GM21526 (cell line): ENCODE measurements around the gene AMTN.

Experiments used
- ATAC-seq: cut with Tn5 transposase; IDR thresholded peaks from one replicate; pipeline ENCODE4 v1.9.1; 2021; ENCODE audit warnings: moderate library complexity; ENCODE audit not compliant: unreplicated experiment, low FRiP score

The AMTN gene

DNA sequence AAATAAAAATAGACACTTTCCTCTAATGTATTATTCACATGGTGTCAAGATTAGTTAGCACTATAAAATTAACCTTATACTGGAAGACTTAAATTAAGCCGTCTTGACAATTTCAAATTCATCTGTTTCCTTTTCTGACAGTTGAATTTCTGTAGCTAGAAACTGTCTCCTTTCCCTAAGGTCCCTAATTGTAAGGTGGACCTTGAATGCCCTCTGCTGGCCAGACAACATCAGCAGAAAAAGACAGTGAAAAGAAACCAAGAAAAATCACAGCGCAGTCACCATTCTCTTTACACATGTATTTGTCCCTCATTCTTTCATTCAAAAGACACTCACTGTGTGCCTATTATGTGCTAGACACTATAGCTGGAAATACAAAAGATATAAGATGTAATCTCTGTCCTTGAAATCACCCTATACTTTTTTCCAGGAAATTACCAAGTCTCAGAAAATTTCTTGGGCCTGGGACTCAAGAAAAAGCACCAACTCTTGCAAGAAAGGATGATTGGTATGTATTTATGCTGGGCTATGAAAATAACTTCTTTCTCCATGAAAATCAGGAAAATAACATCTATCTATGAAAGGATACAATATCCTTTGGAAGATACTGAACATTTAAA, 41.0 kb downstream of the AMTN start:
- peak; percentile 89 for ATAC-seq

DNA sequence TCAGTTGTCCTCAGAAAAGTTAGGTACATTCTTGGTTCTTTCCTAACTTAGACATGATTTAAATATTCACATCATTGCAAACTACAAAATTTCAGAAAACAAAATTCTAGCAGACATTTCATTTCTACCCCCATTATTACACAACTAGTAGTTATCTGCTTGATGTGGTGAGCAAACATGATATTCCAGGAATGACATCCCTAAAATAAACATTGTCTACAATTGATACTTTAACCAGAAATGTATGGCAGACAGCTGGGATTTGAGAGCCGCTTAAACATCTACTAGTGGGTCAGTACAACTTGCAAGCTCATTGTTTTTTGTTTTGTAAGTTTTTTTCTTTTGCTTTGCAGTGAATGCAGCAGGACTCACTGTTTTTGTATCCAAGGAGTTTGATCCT, 41.6 kb downstream of the AMTN start:
- ATAC-seq = no peak

DNA sequence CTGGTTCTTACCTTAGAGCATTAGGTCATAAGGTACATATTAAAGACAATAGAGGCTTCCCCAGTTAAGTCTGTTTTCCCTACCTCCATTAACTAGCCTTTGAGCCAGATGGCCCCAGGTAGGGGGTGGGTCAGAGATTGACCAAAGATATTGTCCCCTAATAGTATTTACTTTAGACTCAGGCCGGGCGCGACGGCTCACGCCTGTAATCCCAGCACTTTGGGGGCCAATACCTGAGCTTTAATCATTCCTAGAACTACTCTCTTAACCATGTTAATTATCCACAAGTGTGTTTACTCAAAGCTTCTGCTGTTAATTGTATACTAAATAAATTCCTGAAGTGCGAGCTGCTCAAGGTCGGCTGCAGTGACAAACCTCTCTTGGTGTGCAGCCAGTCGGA, 45.7 kb downstream of the AMTN start:
- ATAC-seq = no peak

DNA sequence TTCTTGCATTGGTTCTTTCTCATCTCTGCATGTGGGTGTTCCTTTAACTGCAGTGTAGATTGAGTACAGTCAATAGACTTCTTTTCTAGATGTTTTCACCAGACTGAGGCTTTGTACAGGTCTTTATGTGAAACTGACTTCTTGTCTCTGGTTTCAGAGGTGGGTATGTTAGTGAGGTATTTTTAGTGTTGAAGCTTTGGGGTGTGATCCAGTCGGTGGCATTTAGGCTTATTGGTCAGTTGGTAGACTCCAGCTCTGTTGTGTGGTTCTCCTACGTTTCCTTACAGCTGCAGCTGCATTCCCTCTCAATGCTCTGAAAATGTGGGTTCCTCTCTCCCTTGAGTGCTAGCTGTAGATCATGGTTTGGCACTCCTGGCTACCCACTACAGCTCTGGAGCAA, 52.4 kb downstream of the AMTN start:
- no peak for ATAC-seq

DNA sequence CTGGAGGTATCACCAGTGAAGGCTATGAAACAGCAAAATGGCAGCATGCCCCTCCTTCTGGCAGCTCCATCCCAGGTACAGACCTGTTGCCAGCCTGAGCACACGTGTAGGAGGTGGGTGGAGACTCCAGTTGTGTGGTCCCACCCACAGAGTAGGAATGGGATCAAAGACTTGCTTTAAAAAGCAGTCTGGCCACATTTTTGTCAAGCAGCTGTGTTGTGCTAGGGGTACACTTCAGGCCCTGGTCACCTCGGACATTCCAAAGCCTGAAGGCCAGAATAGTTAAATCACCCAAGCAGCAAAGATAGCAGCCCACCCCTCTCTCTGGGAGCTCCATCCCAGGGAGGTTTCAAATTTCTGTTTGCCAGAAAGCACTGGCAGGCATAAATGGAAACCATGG, 53.4 kb downstream of the AMTN start:
- no peak for ATAC-seq

DNA sequence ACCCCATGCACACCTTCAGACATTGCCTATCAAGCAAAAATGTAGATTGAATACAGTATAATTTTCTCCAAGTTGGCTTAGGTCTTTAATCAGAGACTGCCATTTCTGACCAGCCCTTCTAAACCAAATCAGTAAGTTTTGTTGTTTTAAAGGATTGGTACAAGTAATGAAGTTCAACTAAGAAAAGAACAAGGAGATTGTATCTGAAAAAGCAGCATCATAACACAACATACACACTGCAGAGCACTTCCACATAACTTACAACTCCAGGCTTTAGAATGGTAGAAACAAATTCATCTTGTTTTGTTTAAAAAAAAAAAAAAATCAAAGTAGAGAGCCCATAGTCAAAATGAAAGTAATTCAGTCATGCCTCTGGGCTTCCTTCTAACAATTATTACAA, 57.6 kb downstream of the AMTN start:
- ATAC-seq = no peak

DNA sequence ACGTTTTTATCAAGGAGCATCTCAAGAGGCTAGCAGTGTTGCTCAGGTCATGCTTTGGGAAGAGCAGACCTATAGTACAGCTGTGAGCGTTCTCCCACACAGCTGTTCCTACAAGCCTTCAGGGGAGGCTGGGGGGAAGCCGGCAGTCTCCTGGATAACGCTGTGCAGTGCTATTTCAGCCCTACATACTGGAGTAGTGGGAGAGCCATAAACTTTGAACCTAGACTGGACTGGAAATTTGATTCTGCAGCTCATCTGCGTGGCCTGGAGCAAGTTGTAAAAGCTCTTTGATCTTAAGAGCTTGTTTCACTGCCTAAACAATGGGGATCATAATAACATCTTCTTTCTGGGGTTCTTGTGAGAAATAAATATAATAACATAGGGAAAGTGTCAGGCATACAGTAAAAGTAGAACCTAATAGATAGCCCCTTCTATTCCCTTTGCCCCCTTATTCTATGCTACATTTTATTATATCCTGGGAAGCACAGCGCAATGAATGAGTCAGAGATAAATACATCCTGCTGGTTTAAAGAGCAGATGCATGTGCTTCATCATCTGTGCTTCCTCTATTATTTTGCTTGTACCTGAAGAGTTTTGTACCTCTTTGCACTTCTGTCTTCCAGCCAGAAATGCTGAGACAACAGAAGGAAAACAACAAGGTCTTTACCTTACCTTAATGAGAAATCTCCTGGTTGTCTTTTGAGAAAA, 59.0 kb downstream of the AMTN start:
- ATAC-seq = no peak

DNA sequence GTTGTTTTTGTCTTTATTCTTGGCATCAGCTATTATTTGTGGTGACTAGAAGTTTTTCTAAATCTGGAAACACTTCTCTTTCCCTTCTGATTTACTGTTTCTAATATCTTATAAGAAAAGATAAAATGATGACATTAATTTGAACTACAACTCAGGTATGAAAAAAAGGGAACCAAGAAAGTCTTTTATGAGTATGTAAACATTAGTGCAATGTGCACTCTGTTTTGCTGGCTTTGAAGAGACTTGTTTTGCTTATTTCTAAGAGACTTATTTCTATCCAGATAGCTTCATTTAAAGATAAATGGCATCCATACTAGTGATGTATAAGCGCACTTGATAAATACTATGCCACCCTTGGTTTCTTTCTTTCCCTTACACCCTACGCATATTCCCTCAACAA, 63.6 kb downstream of the AMTN start:
- no peak for ATAC-seq
